HG03066 (cell line): ENCODE results near the gene FDX2.
"Not testable (repeated sequence)": the region's sequence is repeated elsewhere in the genome, so short reads cannot be mapped to it uniquely, and the experiment has no call there.

ENCODE experiments used
- ATAC-seq: cut with Tn5 transposase; IDR thresholded peaks from one replicate; pipeline ENCODE4 v1.9.1; 2021; ENCODE audit warnings: low read depth; ENCODE audit not compliant: unreplicated experiment

Gene FDX2

GRCh38 chr19:10285393-10285792 lies 30.4 kb downstream of the FDX2 start:
- no peak for ATAC-seq

- ATAC-seq, result no peak
Measured at GRCh38 chr19:10284960-10285278, 30.9 kb downstream of the FDX2 start.

GRCh38 chr19:10284065-10284959 lies 31.5 kb downstream of the FDX2 start:
- no peak for ATAC-seq

GRCh38 chr19:10283301-10284064 lies 32.3 kb downstream of the FDX2 start:
- ATAC-seq, result no peak

- ATAC-seq, result not testable (repeated sequence)
Measured at GRCh38 chr19:10282043-10282442, 33.8 kb downstream of the FDX2 start.

GRCh38 chr19:10279737-10280442 lies 35.9 kb downstream of the FDX2 start:
- ATAC-seq, result no peak

- ATAC-seq, result no peak
Measured at GRCh38 chr19:10278935-10279334, 36.9 kb downstream of the FDX2 start.

- no peak for ATAC-seq
Measured at GRCh38 chr19:10277795-10278589, 37.8 kb downstream of the FDX2 start.

GRCh38 chr19:10274589-10274988 lies 41.2 kb downstream of the FDX2 start:
- no peak for ATAC-seq

GRCh38 chr19:10271543-10272086 lies 44.2 kb downstream of the FDX2 start:
- no peak for ATAC-seq

- no peak for ATAC-seq
Measured at GRCh38 chr19:10270616-10271394, 45.0 kb downstream of the FDX2 start, which contains the start of gene ICAM1. Gene ICAM1 (plus strand): TSS chr19:10271120. CDS start chr19:10271160, 40 bp downstream.

GRCh38 chr19:10270180-10270615 lies 45.6 kb downstream of the FDX2 start:
- no peak for ATAC-seq

GRCh38 chr19:10269333-10270179 lies 46.3 kb downstream of the FDX2 start:
- ATAC-seq, result no peak

GRCh38 chr19:10268071-10268470 lies 47.7 kb downstream of the FDX2 start:
- ATAC-seq, result no peak

GRCh38 chr19:10266706-10267105 lies 49.1 kb downstream of the FDX2 start:
- no peak for ATAC-seq

GRCh38 chr19:10262771-10263170 lies 53.0 kb downstream of the FDX2 start:
- no peak for ATAC-seq

- no peak for ATAC-seq
Measured at GRCh38 chr19:10260141-10260584, 55.7 kb downstream of the FDX2 start.
